ENCODE data around the gene CGB8. TPM values are rescaled to one million over a fixed set of nuclear protein-coding genes. Genes with fewer than 3 reads are reported as not detected.
A peak's percentile ranks its signal among the peaks of the same experiment; 100 is the strongest.
"Not testable (repeated sequence)": the region's sequence is repeated elsewhere in the genome, so short reads cannot be mapped to it uniquely, and the experiment has no call there.

Gene CGB8
- total RNA-seq, 2 experiments from 2014 or later: not detected

DNA sequence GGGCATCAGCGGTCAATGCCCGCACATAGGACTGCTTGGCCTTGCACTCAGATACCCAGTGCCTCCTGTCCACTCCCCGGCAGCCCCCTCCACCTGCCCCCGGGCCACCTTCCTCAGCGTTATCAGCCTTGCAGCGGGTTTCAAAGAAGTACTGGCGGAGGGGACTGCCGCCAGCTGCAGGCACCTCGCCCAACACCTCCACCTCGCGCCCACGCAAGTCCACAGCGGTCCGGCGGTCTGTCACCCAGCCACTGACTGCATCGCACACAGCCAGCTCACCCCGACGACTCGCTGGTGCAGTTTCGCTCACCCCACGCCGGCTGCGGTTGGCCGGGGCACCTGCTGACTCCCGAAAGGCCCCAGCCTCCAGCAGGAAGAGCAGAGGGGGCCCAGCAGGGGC lies 12.5 kb upstream of the CGB8 start:
- no peak overlapping the region for H3K4me3 Mint-ChIP-seq
- no peak overlapping the region for H3K27ac Mint-ChIP-seq
- peaks cover 48% of the 10 kb centered on the region for H3K27me3 Mint-ChIP-seq
- intact Hi-C loops (cut with micrococcal nuclease): no loop called here
- H3K9me3 Mint-ChIP-seq: no peaks in the 10 kb centered on the region
- H3K36me3 Mint-ChIP-seq: no peaks in the 10 kb centered on the region
- DNase-seq: peak; percentile 21
- POLR2A ChIA-PET: no interaction called here
- H3K4me1 Mint-ChIP-seq (ENCODE audit: low read depth): peaks cover 17% of the 10 kb centered on the region
- CTCF ChIA-PET: no interaction called here

GRCh38 chr19:49061000-49061399 lies 12.1 kb upstream of the CGB8 start:
- no peak overlapping the region for H3K27ac Mint-ChIP-seq
- ChIA-PET CTCF (interaction anchor here (1.0 kb wide), 1 partner anchor 43 kb away, joined by 3 read pairs; no protein-coding TSS in a partner anchor), POLR2A (no interaction called here)
- H3K4me3 Mint-ChIP-seq: no peak overlapping the region
- intact Hi-C loops (cut with micrococcal nuclease): no loop called here
- H3K27me3 Mint-ChIP-seq: peaks cover 44% of the 10 kb centered on the region
- no peaks in the 10 kb centered on the region for H3K9me3 Mint-ChIP-seq
- H3K4me1 Mint-ChIP-seq (ENCODE audit: low read depth): peaks cover 21% of the 10 kb centered on the region
- H3K36me3 Mint-ChIP-seq: no peaks in the 10 kb centered on the region
- DNase-seq: no peak

GRCh38 chr19:49059053-49059452 lies 10.1 kb upstream of the CGB8 start:
- Mint-ChIP-seq H3K4me3 (no peak overlapping the region), H3K36me3 (no peaks in the 10 kb centered on the region), H3K9me3 (no peaks in the 10 kb centered on the region), H3K27me3 (peaks cover 33% of the 10 kb centered on the region), H3K27ac (no peak overlapping the region), H3K4me1 (ENCODE audit: low read depth) (peaks cover 21% of the 10 kb centered on the region)
- CTCF ChIA-PET: interaction anchor here (1.4 kb wide), 1 partner anchor 39 kb away, joined by 9 read pairs; no protein-coding TSS in a partner anchor
- POLR2A ChIA-PET: no interaction called here
- no peak for DNase-seq
- intact Hi-C loops (cut with micrococcal nuclease): no loop called here

- no peak overlapping the region for H3K4me3 Mint-ChIP-seq
- peaks cover 30% of the 10 kb centered on the region for H3K27me3 Mint-ChIP-seq
- peaks cover 21% of the 10 kb centered on the region for H3K4me1 Mint-ChIP-seq (ENCODE audit: low read depth)
- POLR2A ChIA-PET: no interaction called here
- H3K9me3 Mint-ChIP-seq: no peaks in the 10 kb centered on the region
- H3K27ac Mint-ChIP-seq: no peak overlapping the region
- intact Hi-C loops (cut with micrococcal nuclease): no loop called here
- peak; percentile 57 for DNase-seq
- CTCF ChIA-PET: interaction anchor here (1.0 kb wide), 1 partner anchor 168 kb away, joined by 3 read pairs; no protein-coding TSS in a partner anchor
- no peaks in the 10 kb centered on the region for H3K36me3 Mint-ChIP-seq
Measured at GRCh38 chr19:49058562-49058961, 9.7 kb upstream of the CGB8 start.

DNA sequence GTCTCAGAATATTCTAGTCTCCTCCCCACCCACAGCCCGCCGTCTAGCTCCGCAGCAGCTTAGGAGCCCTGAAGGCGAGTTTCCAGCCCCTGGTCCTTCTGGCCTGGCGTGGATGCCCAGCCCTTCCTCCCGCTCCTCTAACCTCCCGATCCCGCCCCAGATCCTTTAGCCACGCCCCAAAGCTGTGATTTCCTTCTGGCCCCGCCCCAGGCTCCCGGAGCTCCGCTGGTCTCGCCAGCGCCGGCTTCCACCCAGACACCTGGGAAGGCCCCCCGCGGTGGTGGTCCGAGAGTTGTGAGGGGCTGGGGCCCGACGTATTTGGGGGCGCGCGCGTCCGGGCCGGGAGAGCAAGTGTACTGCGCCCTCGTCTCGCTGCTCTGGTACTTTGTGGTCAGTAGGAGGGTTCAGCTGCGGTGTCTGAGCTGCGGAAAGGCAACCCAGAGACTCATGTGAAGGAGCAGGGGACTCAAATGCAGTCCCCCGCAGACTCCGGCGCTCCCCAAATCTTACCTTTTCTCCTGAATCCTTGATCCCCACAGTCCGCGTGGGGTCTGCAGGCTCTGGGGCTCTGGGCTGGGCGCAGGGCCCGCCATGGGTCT lies 8.8 kb upstream of the CGB8 start, which contains the start of gene CGB7:
CGB7 (minus strand) TSS at position 114 of the 599 bp plus-strand sequence. CDS start 2,374 bp downstream, outside the sequence.
- Mint-ChIP-seq H3K27ac (no peak within 1 kb of the TSS), H3K27me3 (peaks cover 26% of the 10 kb centered on the region)
- intact Hi-C loops (cut with micrococcal nuclease): no loop called here

DNA sequence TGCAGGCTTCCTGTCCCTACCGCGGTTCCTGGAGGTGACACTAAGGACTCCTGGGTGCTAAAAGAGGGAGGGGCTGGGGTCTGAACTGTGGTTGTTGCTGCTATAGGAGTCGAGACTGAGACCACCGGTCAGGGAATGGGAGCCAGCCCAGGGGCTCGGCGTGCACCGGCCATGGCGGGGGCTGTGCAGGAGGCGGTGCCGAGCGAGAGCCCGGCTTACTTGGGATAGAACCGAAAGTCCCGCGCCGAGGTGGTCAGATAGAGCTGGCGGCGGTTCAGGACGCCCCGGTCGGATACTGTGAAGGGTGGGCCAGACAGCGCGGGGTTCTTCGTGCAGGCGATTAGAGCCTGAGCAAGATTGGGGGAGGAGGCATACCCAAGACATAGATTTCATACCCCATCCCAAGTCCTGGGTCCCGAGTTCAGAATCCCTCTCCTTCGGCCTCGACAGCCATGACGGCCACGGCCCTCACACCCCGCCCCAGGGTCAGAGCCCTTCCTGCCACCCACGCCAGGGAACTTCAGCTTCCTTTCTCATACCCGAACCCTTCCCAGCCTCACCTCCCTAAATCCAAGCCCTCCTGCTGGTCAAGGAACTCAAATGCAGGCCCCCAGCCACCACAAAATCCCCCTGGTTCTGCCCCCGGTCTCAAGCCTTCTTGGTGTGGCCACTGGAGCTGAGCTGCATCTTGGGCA lies 8.1 kb upstream of the CGB8 start:
- POLR2A ChIA-PET; H3K36me3 Mint-ChIP-seq; intact Hi-C loops (cut with micrococcal nuclease); H3K27ac Mint-ChIP-seq; H3K9me3 Mint-ChIP-seq: not testable (repeated sequence)
- peaks cover 21% of the 10 kb centered on the region for H3K4me1 Mint-ChIP-seq (ENCODE audit: low read depth)
- peak overlapping the region; percentile 48 for H3K4me3 Mint-ChIP-seq
- peaks cover 26% of the 10 kb centered on the region for H3K27me3 Mint-ChIP-seq
- DNase-seq: peak; percentile 13
- CTCF ChIA-PET: interaction anchor here (1.0 to 2.4 kb wide), 7 partner anchors 41 to 142 kb away, joined by 3 to 11 read pairs (median 4); partner anchors contain the start of genes LIN7B and RUVBL2

More for the DNA sequence above, 8.8 kb upstream of the CGB8 start, which contains the start of gene CGB7:
- CTCF ChIA-PET: interaction anchor here (1.0 to 2.4 kb wide), 4 partner anchors 40 to 169 kb away, joined by 3 to 11 read pairs (median 4); partner anchors contain the start of gene LIN7B
- peak within 1 kb of the TSS; percentile 48 for H3K4me3 Mint-ChIP-seq
- DNase-seq: peak; percentile 61
- H3K4me1 Mint-ChIP-seq (ENCODE audit: low read depth): peaks cover 21% of the 10 kb centered on the region
- H3K36me3 Mint-ChIP-seq: no peaks in the 10 kb centered on the region
- POLR2A ChIA-PET: no interaction called here
- H3K9me3 Mint-ChIP-seq: no peaks in the 10 kb centered on the region

GRCh38 chr19:49056101-49056901 lies 7.4 kb upstream of the CGB8 start:
- intact Hi-C loops (cut with micrococcal nuclease): no loop called here
- CTCF ChIA-PET: interaction anchor here (0.6 to 2.4 kb wide), 6 partner anchors 41 to 261 kb away, joined by 3 to 11 read pairs (median 4); partner anchors contain the start of gene RUVBL2
- peak; percentile 66 for DNase-seq
- peaks cover 21% of the 10 kb centered on the region for H3K4me1 Mint-ChIP-seq (ENCODE audit: low read depth)
- peaks cover 24% of the 10 kb centered on the region for H3K27me3 Mint-ChIP-seq
- peak overlapping the region; percentile 48 for H3K4me3 Mint-ChIP-seq
- H3K9me3 Mint-ChIP-seq: no peaks in the 10 kb centered on the region
- no peaks in the 10 kb centered on the region for H3K36me3 Mint-ChIP-seq
- POLR2A ChIA-PET: interaction anchor here (0.6 kb wide), 1 partner anchor 350 kb away, joined by 3 read pairs; no protein-coding TSS in a partner anchor
- no peak overlapping the region for H3K27ac Mint-ChIP-seq

DNA sequence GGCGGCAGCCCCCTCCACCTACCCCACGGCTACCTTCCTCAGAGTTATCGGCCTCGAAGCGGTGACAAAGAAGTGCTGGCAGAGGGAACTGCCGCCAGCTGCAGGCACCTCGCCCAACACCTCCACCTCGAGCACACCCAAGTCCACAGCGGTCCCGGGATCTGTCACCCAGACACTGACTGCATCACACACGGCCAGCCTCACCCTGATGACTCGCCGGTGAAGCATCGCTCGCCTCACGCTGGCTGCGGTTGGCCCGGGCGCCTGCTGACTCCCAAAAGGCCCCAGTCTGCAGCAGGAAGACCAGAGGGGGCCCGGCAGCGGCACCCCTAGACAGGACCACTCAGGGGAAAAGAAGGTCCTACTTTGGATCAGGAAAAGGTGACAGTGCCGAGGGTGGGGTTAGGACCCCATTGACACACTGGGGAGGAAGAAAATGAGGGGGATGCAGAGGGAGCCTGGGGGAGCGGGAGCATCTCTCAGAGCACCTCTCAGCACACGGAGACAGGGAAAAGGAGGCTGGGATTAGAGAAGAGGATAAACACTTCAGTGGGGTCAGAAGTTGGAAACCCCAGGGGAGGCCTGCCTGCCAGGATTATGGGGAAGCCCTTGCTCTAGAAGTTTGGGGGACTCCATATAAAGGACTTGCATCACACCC lies 1.6 kb upstream of the CGB8 start:
- H3K36me3 Mint-ChIP-seq; CTCF ChIA-PET; H3K27me3 Mint-ChIP-seq; H3K27ac Mint-ChIP-seq; DNase-seq; H3K4me1 Mint-ChIP-seq (ENCODE audit: low read depth); intact Hi-C loops (cut with micrococcal nuclease); H3K9me3 Mint-ChIP-seq; H3K4me3 Mint-ChIP-seq; POLR2A ChIA-PET: not testable (repeated sequence)

- H3K4me1 Mint-ChIP-seq (ENCODE audit: low read depth); DNase-seq; H3K27me3 Mint-ChIP-seq; H3K4me3 Mint-ChIP-seq; H3K36me3 Mint-ChIP-seq; CTCF ChIA-PET; H3K27ac Mint-ChIP-seq; intact Hi-C loops (cut with micrococcal nuclease); H3K9me3 Mint-ChIP-seq; POLR2A ChIA-PET: not testable (repeated sequence)
Measured at GRCh38 chr19:49049834-49050233, 923 bp upstream of the CGB8 start.

DNA sequence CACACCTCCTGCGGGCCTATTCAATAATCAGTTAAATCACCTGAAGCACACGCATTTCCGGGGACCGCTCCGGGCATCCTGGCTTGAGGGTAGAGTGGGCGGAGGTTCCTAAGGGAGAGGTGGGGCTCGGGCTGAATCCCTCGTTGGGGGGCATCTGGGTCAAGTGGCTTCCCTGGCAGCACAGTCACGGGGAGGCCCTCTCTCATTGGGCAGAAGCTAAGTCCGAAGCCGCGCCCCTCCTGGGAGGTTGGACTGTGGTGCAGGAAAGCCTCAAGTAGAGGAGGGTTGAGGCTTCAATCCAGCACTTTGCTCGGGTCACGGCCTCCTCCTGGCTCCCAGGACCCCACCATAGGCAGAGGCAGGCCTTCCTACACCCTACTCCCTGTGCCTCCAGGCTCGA lies 5.4 kb downstream of the CGB8 start, which contains the start of gene CGB5:
CGB5 (plus strand) TSS at position 301 of the 400 bp plus-strand sequence. CDS start 362 bp downstream, outside the sequence.
- CTCF ChIA-PET; H3K36me3 Mint-ChIP-seq; H3K27me3 Mint-ChIP-seq; H3K27ac Mint-ChIP-seq; H3K4me1 Mint-ChIP-seq (ENCODE audit: low read depth); H3K4me3 Mint-ChIP-seq; H3K9me3 Mint-ChIP-seq; POLR2A ChIA-PET; intact Hi-C loops (cut with micrococcal nuclease); DNase-seq: not testable (repeated sequence)

DNA sequence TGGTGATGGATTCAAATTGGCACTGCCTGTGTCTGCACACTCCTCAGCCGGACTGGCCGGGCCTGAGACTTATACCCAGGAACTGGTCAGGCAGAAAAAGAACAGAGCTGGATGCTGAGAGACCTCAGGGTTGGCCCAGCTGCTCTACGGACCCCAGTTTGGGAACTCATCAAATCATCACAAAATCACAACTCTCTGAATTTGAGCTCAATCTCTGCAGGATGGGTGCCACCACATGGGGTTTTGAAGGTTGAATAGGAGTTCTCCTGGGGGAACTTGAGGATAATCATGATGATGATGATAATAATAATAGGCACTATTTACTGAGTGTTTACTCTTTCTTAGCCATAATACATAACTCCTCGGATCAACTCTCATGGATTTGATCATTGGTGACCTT lies 6.2 kb downstream of the CGB8 start:
- DNase-seq; H3K4me1 Mint-ChIP-seq (ENCODE audit: low read depth); CTCF ChIA-PET; H3K27me3 Mint-ChIP-seq; H3K27ac Mint-ChIP-seq; H3K9me3 Mint-ChIP-seq; POLR2A ChIA-PET; intact Hi-C loops (cut with micrococcal nuclease); H3K36me3 Mint-ChIP-seq; H3K4me3 Mint-ChIP-seq: not testable (repeated sequence)

- Mint-ChIP-seq H3K4me3 (no peak overlapping the region), H3K4me1 (ENCODE audit: low read depth) (no peaks in the 10 kb centered on the region), H3K27me3 (no peaks in the 10 kb centered on the region), H3K36me3 (no peaks in the 10 kb centered on the region), H3K9me3 (no peaks in the 10 kb centered on the region), H3K27ac (no peak overlapping the region)
- DNase-seq: no peak
- intact Hi-C loops (cut with micrococcal nuclease): no loop called here
- ChIA-PET POLR2A (no interaction called here), CTCF (no interaction called here)
Measured at GRCh38 chr19:49042177-49042576, 6.7 kb downstream of the CGB8 start.

Measured in activated CD4-positive, alpha-beta memory T cell treated with anti-CD3 and anti-CD28 coated beads for 36 hours (primary cell).